Left lung (tissue), 10 donors: ENCODE data around the gene SMIM36. TPM values are rescaled to one million over a fixed set of nuclear protein-coding genes. Genes with fewer than 3 reads are reported as not detected.
A peak's percentile ranks its signal among the peaks of the same experiment; 100 is the strongest.

ENCODE experiments used
- ATAC-seq: fragments of 200-7000 bp; cut with Tn5 transposase; one replicate; pipeline ENCODE4 v1.9.1; 2020; ENCODE audit warnings: moderate library complexity
- DNase-seq, 4 donors: peaks; one replicate each; pipeline ENCODE4 v3.0.0-alpha.2; 2013 to 2020
- H3K27ac ChIP-seq, 2 donors: fragments of 200-600 bp; sonication (generic) in 1 of 2; one replicate each; pipeline versions ENCODE4 v1.5.0 to v1.8.0; 2020 to 2021
- H3K27me3 ChIP-seq, 2 donors: fragments of 200-600 bp; sonication (generic) in 1 of 2; one replicate each; pipeline versions ENCODE4 v1.5.0 to v1.8.0; 2020 to 2021
- H3K36me3 ChIP-seq, 2 donors: fragments of 200-600 bp; sonication (generic) in 1 of 2; one replicate each; pipeline versions ENCODE4 v1.5.0 to v1.8.0; 2020 to 2021
- H3K4me1 ChIP-seq, 2 donors: fragments of 200-600 bp; one replicate each; pipeline ENCODE4 v1.8.0; 2021
- H3K4me3 ChIP-seq, 2 donors: fragments of 200-600 bp; sonication (generic) in 1 of 2; one replicate each; pipeline versions ENCODE4 v1.5.0 to v1.8.0; 2020 to 2021; ENCODE audit warnings: mild to moderate bottlenecking in 1 of 2
- H3K9me3 ChIP-seq, 2 donors: fragments of 200-600 bp; sonication (generic) in 1 of 2; one replicate each; pipeline versions ENCODE4 v1.5.0 to v1.8.0; 2020 to 2021
- intact Hi-C, 2 donors: fragments of 100-400 bp; cut with DNase I; formaldehyde crosslinking; loops; one replicate each; pipeline versions ENCODE4 v1.11.2 to v1.14.2; 2022
- polyA plus RNA-seq, 6 donors: library from polyadenylated mRNA; unstranded; fragments of 120-200 nt; gene quantifications; one replicate each; pipeline ENCODE4 v1.2.1, GENCODE V29; 2013; ENCODE audit not compliant: insufficient read length in 6 of 6
- total RNA-seq, 2 donors: library from RNA; stranded (reverse); fragmentation: NEBNext Ultra II Directional; extraction: Animal tissue kit (Norgen Biotek cat#: 25700); gene quantifications; one replicate each; pipeline ENCODE4 v1.2.1, GENCODE V29; 2021
- TF ChIP-seq, protein P1 (sequence below), 2 donors: fragments of 200-600 bp; sonication (generic) in 1 of 2; IDR thresholded peaks; one replicate each; pipeline versions ENCODE4 v1.5.0 to v1.8.0; 2021; ENCODE audit warnings: antibody characterized with exemption in 2 of 2
- donor health status: DM: no; HTN: yes; CAD: no.
- donor health status: DM: no; HTN: no; CAD: no.

Gene SMIM36
- total and polyA plus RNA-seq, 8 donors = 0.11 to 0.28 (median 0.26) TPM; not detected in 2

DNA sequence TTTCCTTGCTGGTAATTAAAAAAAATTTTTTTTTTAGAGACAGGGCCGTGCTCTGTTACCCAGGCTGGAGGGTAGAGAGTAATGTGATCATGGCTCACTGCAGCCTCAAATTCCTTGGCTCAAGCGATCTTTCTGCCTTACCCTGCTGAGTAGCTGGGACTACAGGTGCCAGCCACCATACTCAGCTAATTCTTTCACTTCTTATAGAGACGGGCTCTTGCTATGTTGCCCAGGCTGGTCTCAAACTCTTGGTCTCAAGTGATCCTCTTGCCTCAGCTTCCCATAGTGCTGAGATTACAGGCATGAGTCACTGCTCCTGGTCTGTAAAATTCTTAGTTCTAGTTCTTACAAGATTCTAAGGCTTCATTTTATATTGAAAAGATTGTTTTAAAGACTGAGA is 11.1 kb downstream of the SMIM36 start:
- no peaks in the 10 kb centered on the region for H3K27me3 ChIP-seq
- H3K27ac ChIP-seq = no peak overlapping the region
- no peaks in the 10 kb centered on the region for H3K36me3 ChIP-seq
- TF ChIP-seq, protein P1, sequence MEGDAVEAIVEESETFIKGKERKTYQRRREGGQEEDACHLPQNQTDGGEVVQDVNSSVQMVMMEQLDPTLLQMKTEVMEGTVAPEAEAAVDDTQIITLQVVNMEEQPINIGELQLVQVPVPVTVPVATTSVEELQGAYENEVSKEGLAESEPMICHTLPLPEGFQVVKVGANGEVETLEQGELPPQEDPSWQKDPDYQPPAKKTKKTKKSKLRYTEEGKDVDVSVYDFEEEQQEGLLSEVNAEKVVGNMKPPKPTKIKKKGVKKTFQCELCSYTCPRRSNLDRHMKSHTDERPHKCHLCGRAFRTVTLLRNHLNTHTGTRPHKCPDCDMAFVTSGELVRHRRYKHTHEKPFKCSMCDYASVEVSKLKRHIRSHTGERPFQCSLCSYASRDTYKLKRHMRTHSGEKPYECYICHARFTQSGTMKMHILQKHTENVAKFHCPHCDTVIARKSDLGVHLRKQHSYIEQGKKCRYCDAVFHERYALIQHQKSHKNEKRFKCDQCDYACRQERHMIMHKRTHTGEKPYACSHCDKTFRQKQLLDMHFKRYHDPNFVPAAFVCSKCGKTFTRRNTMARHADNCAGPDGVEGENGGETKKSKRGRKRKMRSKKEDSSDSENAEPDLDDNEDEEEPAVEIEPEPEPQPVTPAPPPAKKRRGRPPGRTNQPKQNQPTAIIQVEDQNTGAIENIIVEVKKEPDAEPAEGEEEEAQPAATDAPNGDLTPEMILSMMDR (IDR thresholded peaks at IDR 0.05) = no peak
- H3K9me3 ChIP-seq = no peaks in the 10 kb centered on the region
- DNase-seq = no peak
- H3K4me3 ChIP-seq = no peak overlapping the region
- intact Hi-C loops = no loop called here
- peaks cover 5 to 7% of the 10 kb centered on the region in 2 donors for H3K4me1 ChIP-seq
- ATAC-seq = no peak

DNA sequence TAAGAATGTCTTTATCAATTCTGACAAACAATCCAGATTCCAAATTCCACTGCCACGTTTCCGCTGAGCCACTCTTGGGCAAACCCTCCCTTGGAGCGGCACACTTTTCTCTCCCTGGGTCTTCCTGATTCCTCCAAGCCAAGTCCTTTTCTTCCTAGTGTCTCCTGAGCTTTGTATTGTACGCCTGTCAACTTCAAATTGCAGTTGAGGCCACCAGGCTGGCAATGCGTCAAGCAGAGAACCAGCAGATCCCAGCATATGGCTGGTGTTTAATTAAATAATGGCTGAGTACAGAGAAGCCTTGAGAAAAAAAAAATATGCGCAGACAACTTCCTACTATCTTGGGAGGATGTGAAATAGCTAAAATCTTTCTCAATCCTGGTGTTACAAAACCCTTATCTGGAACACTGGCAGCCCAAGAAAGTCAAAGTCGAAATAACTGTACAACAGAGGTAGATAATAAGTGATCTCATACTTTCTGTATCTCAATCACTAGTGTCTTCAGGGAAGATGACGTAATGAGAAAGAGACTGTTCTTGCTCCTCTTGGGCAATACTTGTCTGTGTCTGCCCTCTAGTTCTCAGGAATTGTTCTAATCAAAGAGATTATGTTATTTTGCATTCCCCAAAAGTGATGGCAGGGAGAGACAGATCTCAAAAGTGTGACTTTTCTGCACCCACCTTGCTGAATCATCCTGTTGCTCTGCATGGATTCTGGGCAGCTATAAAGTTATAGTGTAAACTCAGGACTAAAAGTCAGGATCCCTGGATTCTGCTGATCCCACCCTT is 15.0 kb downstream of the SMIM36 start:
- peak; percentile 60 for ATAC-seq
- TF ChIP-seq, protein P1 (IDR thresholded peaks at IDR 0.05) = no peak
- DNase-seq = peak in 2 of 4 donors; percentile 27 to 52
- intact Hi-C loops = no loop called here
- Histone ChIP-seq H3K27me3 (no peaks in the 10 kb centered on the region), H3K4me1 (peaks cover 5 to 7% of the 10 kb centered on the region in 2 donors), H3K36me3 (no peaks in the 10 kb centered on the region), H3K27ac (no peak overlapping the region), H3K4me3 (no peak overlapping the region), H3K9me3 (no peaks in the 10 kb centered on the region)

DNA sequence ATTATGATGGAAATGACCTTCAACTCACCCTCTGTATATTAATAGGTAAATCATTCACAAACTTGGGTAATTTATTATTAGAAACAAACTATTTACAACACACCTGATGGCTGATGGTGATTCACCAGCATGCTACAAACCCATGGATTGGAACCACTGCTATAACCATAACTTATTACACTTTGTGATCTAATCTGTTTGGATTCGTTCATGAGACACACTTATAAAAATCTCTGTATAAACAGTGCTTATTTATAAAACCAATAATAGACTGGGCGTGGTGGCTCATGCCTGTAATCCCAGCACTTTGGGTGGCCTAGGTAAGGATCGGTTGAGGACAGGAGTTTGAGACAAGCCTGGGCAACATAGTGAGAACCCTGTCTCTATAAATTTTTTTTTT is 16.0 kb downstream of the SMIM36 start:
- no peak overlapping the region for H3K27ac ChIP-seq
- intact Hi-C loops = no loop called here
- no peak overlapping the region for H3K4me3 ChIP-seq
- DNase-seq (no peak), ATAC-seq (no peak)
- peaks cover 5 to 7% of the 10 kb centered on the region in 2 donors for H3K4me1 ChIP-seq
- no peaks in the 10 kb centered on the region for H3K27me3 ChIP-seq
- TF ChIP-seq, protein P1 (IDR thresholded peaks at IDR 0.05) = no peak
- no peaks in the 10 kb centered on the region for H3K9me3 ChIP-seq
- no peaks in the 10 kb centered on the region for H3K36me3 ChIP-seq

DNA sequence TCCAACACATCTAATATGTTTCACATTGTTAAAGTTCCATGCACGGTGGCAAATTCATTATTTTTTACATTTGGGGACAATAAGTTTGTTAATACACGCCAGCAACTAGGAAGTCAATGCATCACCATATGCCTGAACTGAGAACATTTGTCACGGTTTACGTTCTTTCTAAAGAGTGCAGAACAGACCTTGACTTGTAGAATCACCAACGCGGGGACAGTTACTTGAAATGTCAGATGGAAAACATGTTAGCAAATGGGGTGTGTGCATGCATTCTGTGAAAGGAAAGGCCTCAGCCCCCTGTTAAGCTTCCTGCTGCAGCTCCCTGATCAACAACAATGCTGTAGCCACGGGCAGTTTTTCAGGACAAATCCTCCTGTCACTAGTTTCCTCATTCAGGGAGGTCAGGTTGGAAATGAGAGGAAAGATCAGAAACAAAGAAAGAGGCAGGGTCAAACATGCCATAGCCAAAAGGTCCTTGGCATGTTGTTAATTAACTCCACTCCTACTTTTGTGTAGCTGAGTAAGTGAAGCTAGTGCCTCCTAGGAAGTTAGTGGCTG is 18.4 kb downstream of the SMIM36 start:
- Histone ChIP-seq H3K36me3 (no peaks in the 10 kb centered on the region), H3K27me3 (no peaks in the 10 kb centered on the region), H3K4me3 (no peak overlapping the region), H3K27ac (no peak overlapping the region), H3K4me1 (peaks cover 5 to 7% of the 10 kb centered on the region in 2 donors), H3K9me3 (no peaks in the 10 kb centered on the region)
- DNase-seq (no peak), ATAC-seq (no peak)
- intact Hi-C loops = no loop called here
- TF ChIP-seq, protein P1 (IDR thresholded peaks at IDR 0.05) = no peak

DNA sequence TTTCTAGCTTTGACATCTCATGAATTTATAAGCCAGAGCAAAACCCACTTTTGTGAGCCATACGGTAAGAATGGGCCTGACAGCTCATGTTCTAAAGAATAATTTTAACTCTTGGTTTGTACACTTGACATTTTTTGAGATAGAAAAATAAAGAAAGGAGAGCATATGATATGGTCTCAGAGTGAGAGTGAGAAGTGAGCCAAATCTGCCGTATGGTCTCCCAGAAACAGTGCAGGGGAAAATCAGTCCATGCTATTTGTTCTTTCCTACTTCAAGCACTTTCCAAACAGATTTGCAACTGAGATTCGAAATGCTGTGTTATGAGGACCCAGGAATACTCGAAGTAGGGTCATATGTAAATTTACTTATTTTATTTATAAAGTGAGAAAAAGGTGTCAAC is 20.9 kb downstream of the SMIM36 start:
- no peak for ATAC-seq
- no peaks in the 10 kb centered on the region for H3K27me3 ChIP-seq
- H3K9me3 ChIP-seq = no peaks in the 10 kb centered on the region
- H3K36me3 ChIP-seq = no peaks in the 10 kb centered on the region
- no peaks in the 10 kb centered on the region for H3K4me1 ChIP-seq
- no peak for DNase-seq
- intact Hi-C loops = no loop called here
- no peak overlapping the region for H3K27ac ChIP-seq
- H3K4me3 ChIP-seq = no peak overlapping the region
- TF ChIP-seq, protein P1 (IDR thresholded peaks at IDR 0.05) = no peak
